Endothelial cell of umbilical vein (primary cell): ENCODE measurements around the gene ABCF1. TPM values are rescaled to one million over a fixed set of nuclear protein-coding genes. Genes with fewer than 3 reads are reported as not detected.

Experiments
- BruUV-seq: library from RNA; stranded (reverse); fragments of 400-500 nt; replicated peaks from 2 replicates; lab custom pipeline; 2021; lab: Mats Ljungman, UMichigan
- CTCF ChIA-PET: fragments of 300-600, 350-600 bp; sonication (Branson Sonifier 250); formaldehyde crosslinking; loops from one replicate; lab custom pipeline; 2021; ENCODE audit warnings: antibody characterized with exemption, inconsistent platforms; lab: Charles Lee
- POLR2A ChIA-PET: fragments of 300-600, 350-600 bp; sonication (Branson Sonifier 250); formaldehyde crosslinking; loops from one replicate; lab custom pipeline; 2021; ENCODE audit warnings: antibody characterized with exemption, inconsistent platforms; lab: Charles Lee
- DNase-seq: peaks from one replicate; pipeline ENCODE4 v3.0.0-alpha.2; 2011; ENCODE audit warnings: low read depth, low spot score
- FAIRE-seq: peaks from 2 replicates; lab custom pipeline; 2011; peaks lifted over from hg19 to GRCh38; lab: Jason Lieb, UNC
- H2AFZ ChIP-seq: 2 replicates; pipeline ENCODE4 v1.6.0; 2012; ENCODE audit warnings: low read depth, low read length, control low read depth, inconsistent platforms
- H3K27ac ChIP-seq: 2 replicates; pipeline ENCODE4 v1.5.1; 2011; ENCODE audit warnings: low read depth, mild to moderate bottlenecking, control low read depth, low read length, moderate library complexity; ENCODE audit not compliant: insufficient read depth
- H3K27me3 ChIP-seq, 2 experiments: 2 replicates each; pipeline versions ENCODE4 v1.6.0 to v1.6.1; 2011; ENCODE audit warnings: low read length in 2 of 2, mixed read lengths in 1 of 2; ENCODE audit not compliant: control insufficient read depth in 2 of 2, insufficient read depth in 2 of 2
- H3K36me3 ChIP-seq, 2 experiments: 2 replicates in 1 of 2; 3 replicates in 1 of 2; pipeline ENCODE4 v1.5.1; 2011; ENCODE audit warnings: low read length in 2 of 2, mild to moderate bottlenecking in 1 of 2, moderate library complexity in 1 of 2; ENCODE audit not compliant: control insufficient read depth in 2 of 2, insufficient read depth in 2 of 2; ENCODE audit errors: extremely low read depth in 1 of 2
- H3K4me1 ChIP-seq: 3 replicates; pipeline ENCODE4 v1.5.1; 2011; ENCODE audit warnings: mild to moderate bottlenecking, low read length; ENCODE audit not compliant: control insufficient read depth, insufficient read depth; ENCODE audit errors: extremely low read depth
- H3K4me2 ChIP-seq: 2 replicates; pipeline ENCODE4 v1.6.1; 2011; ENCODE audit warnings: low read length, control low read depth, mixed read lengths; ENCODE audit not compliant: insufficient read depth
- H3K4me3 ChIP-seq, 3 experiments: fragments of 200-600 bp in 1 of 3; sonication (generic), shearing (Covaris generic) in 1 of 3; replicated peaks in 1 of 3; 2 replicates each; pipeline ENCODE4 v1.5.1; 2011 to 2016; ENCODE audit warnings: control low read depth in 3 of 3, low read length in 3 of 3, mild to moderate bottlenecking in 2 of 3, inconsistent platforms in 1 of 3, low read depth in 1 of 3, moderate library complexity in 1 of 3; ENCODE audit not compliant: insufficient read depth in 1 of 3
- H3K79me2 ChIP-seq: 2 replicates; pipeline ENCODE4 v1.6.0; 2012; ENCODE audit warnings: low read length, inconsistent platforms; ENCODE audit not compliant: control insufficient read depth, insufficient read depth
- H3K9ac ChIP-seq: replicated peaks from 2 replicates; pipeline ENCODE3; 2011; ENCODE audit warnings: low read length, control low read depth; ENCODE audit not compliant: insufficient read depth; ENCODE audit errors: extremely low read depth
- H3K9me1 ChIP-seq: replicated peaks from 3 replicates; pipeline ENCODE4 v1.6.0; 2011; ENCODE audit warnings: mild to moderate bottlenecking, low read length; ENCODE audit not compliant: control insufficient read depth, insufficient read depth; ENCODE audit errors: extremely low read depth
- H3K9me3 ChIP-seq: replicated peaks from 2 replicates; pipeline ENCODE4 v1.5.1; 2012; ENCODE audit warnings: low read length, inconsistent platforms; ENCODE audit not compliant: control insufficient read depth, insufficient read depth
- H4K20me1 ChIP-seq: replicated peaks from 2 replicates; pipeline ENCODE3; 2011; ENCODE audit warnings: mild to moderate bottlenecking, low read length; ENCODE audit not compliant: control insufficient read depth, insufficient read depth; ENCODE audit errors: extremely low read depth
- EZH2 ChIP-seq: IDR thresholded peaks from 2 replicates; pipeline ENCODE4 v1.6.1; 2012; ENCODE audit warnings: borderline replicate concordance, low read depth, mild to moderate bottlenecking, moderate library complexity, low read length, inconsistent platforms; ENCODE audit not compliant: severe bottlenecking
- GATA2 ChIP-seq: IDR thresholded peaks from 2 replicates; pipeline ENCODE4 v1.7.0; 2011; ENCODE audit warnings: low read depth, mild to moderate bottlenecking, moderate library complexity, mixed read lengths, low read length; ENCODE audit not compliant: insufficient read length, insufficient read depth
- JUN ChIP-seq: IDR thresholded peaks from 2 replicates; pipeline ENCODE4 v1.6.1; 2011; ENCODE audit warnings: borderline replicate concordance, low read depth; ENCODE audit not compliant: insufficient read length, insufficient read depth
- POLR2AphosphoS5 ChIP-seq: IDR thresholded peaks from 2 replicates; pipeline ENCODE4 v1.6.1; 2012; ENCODE audit warnings: low read depth, mild to moderate bottlenecking, control low read depth, low read length, moderate library complexity; ENCODE audit not compliant: insufficient read depth
- dilution Hi-C: fragments of 300-500 bp; cut with MboI; formaldehyde crosslinking; loops from one replicate; pipeline ENCODE4 v1.15.0; 2019; ENCODE audit warnings: low sequenced_read_pairs; ENCODE audit not compliant: extremely low pct_ligation_motif_present
- intact Hi-C: fragments of 100-400 bp; cut with micrococcal nuclease; formaldehyde crosslinking; loops from one replicate; pipeline ENCODE4 v1.10.0; 2022
- polyA plus RNA-seq, 4 experiments: library from polyadenylated mRNA; depleted of rRNA in 3 of 4; stranded (reverse) in 3 of 4; unstranded in 1 of 4; fragments of >200 nt; gene quantifications; 2 replicates each; pipeline versions ENCODE4 v1.2.1 to v1.2.3, GENCODE V29; 2011 to 2012; ENCODE audit warnings: missing spikeins in 1 of 4
- total RNA-seq: library from RNA; stranded (reverse); gene quantifications from 2 replicates; pipeline ENCODE4 v1.2.3, GENCODE V29; 2021
- TF ChIP-seq, protein P1 (sequence below), 2 donors: IDR thresholded peaks; 1 replicate in 1 of 2; 2 replicates in 1 of 2; pipeline ENCODE4 v1.5.1; 2011; ENCODE audit warnings: low read length in 2 of 2, mild to moderate bottlenecking in 2 of 2, moderate library complexity in 2 of 2, control low read depth in 1 of 2, inconsistent platforms in 1 of 2, low read depth in 1 of 2; ENCODE audit not compliant: insufficient read depth in 1 of 2; ENCODE audit errors: extremely low read depth in 1 of 2
- TF ChIP-seq, protein P2 (sequence below): IDR thresholded peaks from 2 replicates; pipeline ENCODE4 v1.6.1; 2011; ENCODE audit not compliant: insufficient read depth, insufficient read length

Gene ABCF1
- total and polyA plus RNA-seq, 2 donors (not counting 3 experiments of a cell fraction or from before 2014, with no cell fraction given): 34.0 to 60.3 TPM

DNA sequence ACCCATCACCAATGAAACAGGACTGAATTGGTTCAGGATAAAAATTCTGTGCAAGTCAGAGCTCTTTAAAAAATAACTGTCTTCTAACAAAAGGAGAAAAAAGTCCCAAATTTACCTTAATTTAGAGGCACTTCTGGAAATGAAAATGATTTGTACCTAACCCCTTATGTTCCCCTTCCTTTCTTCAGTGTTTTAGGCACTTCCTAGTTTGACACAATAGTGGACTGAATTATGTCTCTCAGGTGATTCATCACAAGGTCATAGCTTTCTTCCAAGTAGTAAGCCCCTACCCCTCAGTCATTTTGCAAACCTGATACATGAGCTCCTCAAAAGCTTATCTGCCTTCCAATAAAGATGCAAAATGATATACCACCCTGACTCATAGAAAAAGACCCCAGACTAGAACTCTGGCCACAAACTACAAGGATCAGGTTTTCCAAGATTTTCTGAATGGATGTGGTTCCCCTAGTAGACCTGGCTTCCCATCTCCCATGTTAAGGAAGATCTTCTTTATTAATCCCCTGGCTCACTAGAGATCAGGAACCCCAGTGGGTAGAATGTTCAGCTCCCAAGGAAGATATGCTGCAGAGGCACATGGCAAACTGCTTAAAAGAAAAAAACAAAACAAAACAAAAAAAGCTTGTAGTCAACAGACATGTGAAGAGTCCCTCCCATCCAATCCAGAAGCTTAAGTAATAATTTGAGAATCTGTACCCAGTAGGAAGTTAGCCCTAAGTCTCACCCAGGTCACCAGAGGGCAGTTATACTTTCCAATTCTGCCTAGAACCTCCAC, 42.2 kb downstream of the ABCF1 start:
- Histone ChIP-seq H3K4me2 (peak overlapping the region; percentile 99), H3K4me3 (peak overlapping the region in 1 of 3 experiments; percentile 84), H3K27ac (no peak overlapping the region), H3K9me1 (no peaks in the 10 kb centered on the region), H3K9me3 (no peaks in the 10 kb centered on the region), H3K36me3 (peaks cover 10 to 11% of the 10 kb centered on the region in 2 experiments), H3K79me2 (peaks cover 32% of the 10 kb centered on the region), H3K9ac (no peak overlapping the region), H3K27me3 (no peaks in the 10 kb centered on the region), H2AFZ (no peak overlapping the region), H3K4me1 (peaks cover 18% of the 10 kb centered on the region), H4K20me1 (no peaks in the 10 kb centered on the region)
- dilution Hi-C loops (no loop called here), intact Hi-C loops (loop anchor here (5.0 kb wide), 1 partner anchor 131 kb away; no protein-coding TSS in a partner anchor)
- TF ChIP-seq POLR2AphosphoS5: peak; percentile 5
- no peak for TF ChIP-seq EZH2
- ChIA-PET POLR2A (interaction anchor here (1.0 to 4.1 kb wide), 5 partner anchors 15 to 131 kb away, joined by 4 to 63 read pairs (median 5); partner anchors contain the start of gene DHX16), CTCF (interaction anchor here (1.0 to 4.5 kb wide), 14 partner anchors 10 to 160 kb away, joined by 3 to 47 read pairs (median 8); partner anchors contain the start of gene DHX16)
- DNase-seq: peak; percentile 24
- no peak for FAIRE-seq
- no TSS peak for BruUV-seq

DNA sequence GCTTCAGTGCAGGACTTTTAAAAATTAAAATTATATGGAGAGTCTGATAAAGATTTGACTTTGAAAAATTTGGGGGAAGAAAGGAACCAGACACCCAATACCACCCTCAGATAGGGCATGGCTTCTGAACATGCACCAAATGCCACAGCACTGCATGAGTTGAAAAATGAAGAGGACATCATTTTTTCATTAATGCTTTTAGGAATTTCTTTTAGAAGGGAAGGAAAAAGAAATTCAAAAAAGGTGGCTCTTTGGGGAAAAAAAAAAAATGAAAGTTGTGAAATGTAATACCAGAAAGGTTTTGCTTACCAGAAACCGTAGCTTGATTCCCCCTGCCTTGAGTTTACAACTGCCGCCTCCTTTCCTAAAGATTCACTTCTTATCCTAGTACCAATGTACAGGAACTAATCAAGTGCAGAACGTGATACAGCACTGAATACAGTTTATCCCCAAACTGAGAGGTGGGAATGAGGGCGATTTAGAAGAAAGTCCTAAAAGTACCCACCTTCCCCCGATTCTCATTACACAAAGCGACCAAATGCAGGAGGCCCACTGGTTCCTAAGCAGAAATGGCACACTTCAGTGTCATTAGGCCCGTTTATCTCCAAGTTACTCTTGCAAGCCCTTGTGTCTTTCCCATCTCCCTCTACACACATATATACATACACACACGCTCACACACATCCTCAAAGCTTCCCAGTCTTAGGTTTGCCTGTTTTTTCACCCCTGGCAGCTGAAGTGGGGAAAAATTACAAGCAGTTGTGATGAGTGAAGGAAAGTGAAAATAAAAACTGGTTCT, 43.0 kb downstream of the ABCF1 start:
- Histone ChIP-seq H2AFZ (no peak overlapping the region), H3K27ac (peak overlapping the region; percentile 34), H3K9ac (peak overlapping the region; percentile 99), H3K4me3 (peak overlapping the region in 2 of 3 experiments; percentile 21 to 84), H3K4me2 (peak overlapping the region; percentile 99), H3K79me2 (peaks cover 38% of the 10 kb centered on the region), H3K27me3 (no peaks in the 10 kb centered on the region), H4K20me1 (no peaks in the 10 kb centered on the region), H3K4me1 (peaks cover 21% of the 10 kb centered on the region), H3K9me1 (no peaks in the 10 kb centered on the region), H3K9me3 (no peaks in the 10 kb centered on the region), H3K36me3 (peaks cover 3 to 4% of the 10 kb centered on the region in 2 experiments)
- dilution Hi-C loops: no loop called here
- ChIA-PET POLR2A (interaction anchor here (0.6 to 4.1 kb wide), 17 partner anchors 9 to 1128 kb away, joined by 3 to 63 read pairs (median 5); partner anchors contain the start of genes ABCF1, ATAT1, DHX16 and MDC1), CTCF (interaction anchor here (0.6 to 4.5 kb wide), 9 partner anchors 14 to 268 kb away, joined by 3 to 47 read pairs (median 8); no protein-coding TSS in a partner anchor)
- intact Hi-C loops: loop anchor here (5.0 kb wide), 1 partner anchor 132 kb away; no protein-coding TSS in a partner anchor
- BruUV-seq: no TSS peak
- FAIRE-seq: no peak
- peak; percentile 14 for DNase-seq
- TF ChIP-seq GATA2 (no peak), JUN (no peak), EZH2 (no peak)
- TF ChIP-seq, protein P1, sequence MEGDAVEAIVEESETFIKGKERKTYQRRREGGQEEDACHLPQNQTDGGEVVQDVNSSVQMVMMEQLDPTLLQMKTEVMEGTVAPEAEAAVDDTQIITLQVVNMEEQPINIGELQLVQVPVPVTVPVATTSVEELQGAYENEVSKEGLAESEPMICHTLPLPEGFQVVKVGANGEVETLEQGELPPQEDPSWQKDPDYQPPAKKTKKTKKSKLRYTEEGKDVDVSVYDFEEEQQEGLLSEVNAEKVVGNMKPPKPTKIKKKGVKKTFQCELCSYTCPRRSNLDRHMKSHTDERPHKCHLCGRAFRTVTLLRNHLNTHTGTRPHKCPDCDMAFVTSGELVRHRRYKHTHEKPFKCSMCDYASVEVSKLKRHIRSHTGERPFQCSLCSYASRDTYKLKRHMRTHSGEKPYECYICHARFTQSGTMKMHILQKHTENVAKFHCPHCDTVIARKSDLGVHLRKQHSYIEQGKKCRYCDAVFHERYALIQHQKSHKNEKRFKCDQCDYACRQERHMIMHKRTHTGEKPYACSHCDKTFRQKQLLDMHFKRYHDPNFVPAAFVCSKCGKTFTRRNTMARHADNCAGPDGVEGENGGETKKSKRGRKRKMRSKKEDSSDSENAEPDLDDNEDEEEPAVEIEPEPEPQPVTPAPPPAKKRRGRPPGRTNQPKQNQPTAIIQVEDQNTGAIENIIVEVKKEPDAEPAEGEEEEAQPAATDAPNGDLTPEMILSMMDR (IDR thresholded peaks at IDR 0.05; ENCODE audit: extremely low read depth in 1 of 2, insufficient read depth in 1 of 2, low read depth in 1 of 2, low read length in 2 of 2): no peak
- TF ChIP-seq, protein P2, sequence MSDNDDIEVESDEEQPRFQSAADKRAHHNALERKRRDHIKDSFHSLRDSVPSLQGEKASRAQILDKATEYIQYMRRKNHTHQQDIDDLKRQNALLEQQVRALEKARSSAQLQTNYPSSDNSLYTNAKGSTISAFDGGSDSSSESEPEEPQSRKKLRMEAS: no peak
